Gastrocnemius medialis (tissue), 4 donors: Measurements from ENCODE around the gene RSBN1L. TPM values are rescaled to one million over a fixed set of nuclear protein-coding genes. Genes with fewer than 3 reads are reported as not detected.

Source experiments
- ATAC-seq, 2 donors: fragments of 150-250 bp; one replicate each; pipeline ENCODE4 v1.9.1; 2016
- DNase-seq, 2 donors: peaks; one replicate each; pipeline ENCODE4 v3.0.0-alpha.2; 2019
- H3K27ac ChIP-seq, 4 donors: fragments of 200-600 bp; sonication (generic); 1 replicate in 1 of 4; 2 replicates in 3 of 4; pipeline ENCODE4 v1.5.1; 2016 to 2018; ENCODE audit warnings: mild to moderate bottlenecking in 2 of 4, moderate library complexity in 1 of 4
- H3K27me3 ChIP-seq, 3 donors: fragments of 200-600 bp; sonication (generic) in 2 of 3; 1 replicate in 1 of 3; 2 replicates in 2 of 3; pipeline versions ENCODE4 v1.5.1 to v1.6.0; 2016 to 2019; ENCODE audit warnings: mild to moderate bottlenecking in 1 of 3, moderate library complexity in 1 of 3
- H3K36me3 ChIP-seq, 2 donors: fragments of 200-600 bp; sonication (generic) in 1 of 2; one replicate each; pipeline ENCODE4 v1.5.1; 2017 to 2018
- H3K4me1 ChIP-seq, 2 donors: fragments of 200-600 bp; sonication (generic) in 1 of 2; one replicate each; pipeline ENCODE4 v1.5.1; 2016 to 2017; ENCODE audit warnings: mild to moderate bottlenecking in 2 of 2
- H3K4me3 ChIP-seq, 4 donors: fragments of 200-600 bp; sonication (generic) in 3 of 4; 1 replicate in 1 of 4; 2 replicates in 3 of 4; pipeline ENCODE4 v1.5.1; 2016 to 2019; ENCODE audit warnings: mild to moderate bottlenecking in 2 of 4
- H3K9me3 ChIP-seq, 3 donors: fragments of 200-600 bp; sonication (generic) in 2 of 3; 1 replicate in 1 of 3; 2 replicates in 2 of 3; pipeline ENCODE4 v1.5.1; 2016 to 2019
- POLR2A ChIP-seq, 2 donors: fragments of 450-650 bp; IDR thresholded peaks; one replicate each; pipeline ENCODE4 v1.6.1; 2017; ENCODE audit warnings: antibody characterized with exemption in 2 of 2, mild to moderate bottlenecking in 2 of 2, moderate library complexity in 2 of 2
- in situ Hi-C, 4 donors: fragments of 200-750 bp; cut with MboI; loops; one replicate each; pipeline versions ENCODE4 v1.15.0 to v1.8.0; 2017; ENCODE audit warnings: low sequenced_read_pairs in 4 of 4
- intact Hi-C: fragments of 100-400 bp; cut with DNase I; formaldehyde crosslinking; loops from one replicate; pipeline ENCODE4 v1.15.1; 2023; ENCODE audit warnings: low total_unique reads
- total RNA-seq, 4 donors: library from RNA; depleted of rRNA; stranded (reverse); fragments of >200 nt; gene quantifications; one replicate each; pipeline versions ENCODE4 v1.1.0 to v1.2.3, GENCODE V29; 2016
- TF ChIP-seq, protein P1 (sequence below), 5 experiments: fragments of 450-650 bp in 3 of 5; fragments of 200-600 bp in 2 of 5; sonication (generic) in 2 of 5; IDR thresholded peaks in 4 of 5; conservative IDR thresholded peaks in 1 of 5; 1 replicate in 4 of 5; 2 replicates in 1 of 5; pipeline ENCODE4 v1.5.1; 2016 to 2019; ENCODE audit warnings: antibody characterized with exemption in 5 of 5, mild to moderate bottlenecking in 3 of 5, moderate library complexity in 3 of 5

RSBN1L gene
- total RNA-seq, 4 donors from 2014 or later, result 5.1 to 11.7 (median 8.7) TPM

DNA sequence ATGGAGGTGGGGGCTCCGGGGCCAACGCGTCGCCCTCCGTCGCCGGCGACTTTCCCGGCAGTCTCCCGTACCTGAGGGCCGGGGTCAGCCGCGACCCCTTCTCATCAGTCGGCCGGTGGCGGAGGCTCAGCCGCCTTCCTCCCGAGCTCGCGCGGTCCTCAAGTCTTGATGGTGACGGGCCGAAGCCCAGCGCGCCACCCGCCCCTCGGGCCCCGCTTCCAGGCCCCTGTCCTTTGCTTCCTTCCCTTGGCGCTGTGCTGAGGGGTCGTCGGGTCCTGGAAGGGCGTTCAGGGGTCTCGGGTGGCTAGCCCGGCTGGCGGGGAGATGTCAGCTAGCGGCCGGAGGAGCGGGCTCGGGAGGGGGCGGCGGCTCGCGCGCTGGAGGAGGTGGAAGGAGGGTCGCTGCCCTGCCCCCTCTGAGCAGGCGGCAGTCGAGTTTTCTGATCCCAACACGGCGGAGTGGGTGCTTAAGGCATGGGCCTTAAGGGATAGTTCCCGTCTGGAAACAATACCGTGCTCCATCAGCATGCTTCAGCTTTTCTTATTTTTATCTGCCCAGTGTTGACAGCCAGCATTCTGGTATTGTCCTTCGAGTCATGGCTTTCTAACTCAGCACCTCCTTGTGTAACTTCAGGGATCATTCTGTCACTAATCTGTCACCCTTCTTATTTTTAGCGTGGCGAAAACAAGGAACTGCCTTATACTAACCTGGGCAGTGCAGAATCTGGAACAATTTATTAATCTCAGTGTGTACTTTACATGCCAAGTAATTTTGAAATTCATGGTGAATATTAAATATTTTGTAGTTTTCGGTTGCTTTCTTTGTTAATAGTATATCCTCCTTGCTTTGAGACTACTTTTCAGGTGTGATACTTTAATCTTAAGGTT lies 103.1 kb downstream of the RSBN1L start:
- no peaks in the 10 kb centered on the region for H3K36me3 ChIP-seq
- peak; percentile 56 to 65 for DNase-seq
- ATAC-seq, result peak; percentile 69 to 72
- TF ChIP-seq, protein P1, sequence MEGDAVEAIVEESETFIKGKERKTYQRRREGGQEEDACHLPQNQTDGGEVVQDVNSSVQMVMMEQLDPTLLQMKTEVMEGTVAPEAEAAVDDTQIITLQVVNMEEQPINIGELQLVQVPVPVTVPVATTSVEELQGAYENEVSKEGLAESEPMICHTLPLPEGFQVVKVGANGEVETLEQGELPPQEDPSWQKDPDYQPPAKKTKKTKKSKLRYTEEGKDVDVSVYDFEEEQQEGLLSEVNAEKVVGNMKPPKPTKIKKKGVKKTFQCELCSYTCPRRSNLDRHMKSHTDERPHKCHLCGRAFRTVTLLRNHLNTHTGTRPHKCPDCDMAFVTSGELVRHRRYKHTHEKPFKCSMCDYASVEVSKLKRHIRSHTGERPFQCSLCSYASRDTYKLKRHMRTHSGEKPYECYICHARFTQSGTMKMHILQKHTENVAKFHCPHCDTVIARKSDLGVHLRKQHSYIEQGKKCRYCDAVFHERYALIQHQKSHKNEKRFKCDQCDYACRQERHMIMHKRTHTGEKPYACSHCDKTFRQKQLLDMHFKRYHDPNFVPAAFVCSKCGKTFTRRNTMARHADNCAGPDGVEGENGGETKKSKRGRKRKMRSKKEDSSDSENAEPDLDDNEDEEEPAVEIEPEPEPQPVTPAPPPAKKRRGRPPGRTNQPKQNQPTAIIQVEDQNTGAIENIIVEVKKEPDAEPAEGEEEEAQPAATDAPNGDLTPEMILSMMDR (IDR thresholded peaks at IDR 0.05 in 4 of 5, conservative IDR thresholded peaks at IDR 0.05 in 1 of 5), result no peak
- TF ChIP-seq POLR2A (IDR thresholded peaks at IDR 0.05), result peak; percentile 56 to 63
- H3K27ac ChIP-seq, result peak overlapping the region; percentile 98 to 99 (median 98)
- H3K27me3 ChIP-seq, result no peaks in the 10 kb centered on the region
- intact Hi-C loops (loop anchor here (2.0 to 10.0 kb wide), 5 partner anchors 88 to 1475 kb away; partner anchors contain the start of genes PTPN12 and RSBN1L), in situ Hi-C loops (loop anchor here in 1 of 4 donors (10.0 kb wide), 1 partner anchor 105 kb away; the partner anchor contains the start of gene RSBN1L)
- H3K9me3 ChIP-seq, result no peaks in the 10 kb centered on the region
- H3K4me3 ChIP-seq, result peak overlapping the region; percentile 86 to 93 (median 89)
- peaks cover 34 to 65% of the 10 kb centered on the region in 2 donors for H3K4me1 ChIP-seq

DNA sequence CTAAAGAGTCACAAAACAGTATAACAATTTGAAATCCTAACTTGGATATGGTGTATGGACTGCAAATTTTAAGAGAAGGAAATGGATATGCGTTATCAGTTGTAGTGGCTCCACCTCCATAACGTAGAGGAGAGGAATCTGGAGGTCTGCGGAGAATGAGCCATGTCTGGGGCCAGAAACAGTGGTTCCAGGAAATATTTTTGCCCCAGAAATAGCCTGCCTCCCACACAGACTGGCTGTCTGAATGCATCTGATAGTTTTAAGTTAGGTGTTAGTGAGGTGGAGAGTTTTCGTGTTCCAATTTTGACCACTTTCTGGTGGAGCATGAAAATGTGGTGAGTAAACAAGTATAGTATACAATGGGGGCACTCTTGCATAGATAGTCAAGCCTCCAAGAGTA lies 103.9 kb downstream of the RSBN1L start:
- H3K9me3 ChIP-seq, result no peaks in the 10 kb centered on the region
- peaks cover 27 to 60% of the 10 kb centered on the region in 2 donors for H3K4me1 ChIP-seq
- TF ChIP-seq POLR2A (IDR thresholded peaks at IDR 0.05), result no peak
- TF ChIP-seq, protein P1 (IDR thresholded peaks at IDR 0.05 in 4 of 5, conservative IDR thresholded peaks at IDR 0.05 in 1 of 5), result no peak
- DNase-seq (no peak), ATAC-seq (no peak)
- H3K27me3 ChIP-seq, result no peaks in the 10 kb centered on the region
- H3K27ac ChIP-seq, result peak overlapping the region; percentile 98 to 99 (median 98)
- intact Hi-C loops (loop anchor here (5.0 kb wide), 1 partner anchor 52 kb away; no protein-coding TSS in a partner anchor), in situ Hi-C loops (no loop called here)
- no peaks in the 10 kb centered on the region for H3K36me3 ChIP-seq
- peak overlapping the region; percentile 86 to 93 (median 89) for H3K4me3 ChIP-seq

- no peaks in the 10 kb centered on the region for H3K9me3 ChIP-seq
- peak overlapping the region in 1 of 4 donors; percentile 93 for H3K4me3 ChIP-seq
- no peak for TF ChIP-seq POLR2A (IDR thresholded peaks at IDR 0.05)
- TF ChIP-seq, protein P1 (IDR thresholded peaks at IDR 0.05 in 4 of 5, conservative IDR thresholded peaks at IDR 0.05 in 1 of 5), result no peak
- no peaks in the 10 kb centered on the region for H3K27me3 ChIP-seq
- ATAC-seq, result no peak
- H3K4me1 ChIP-seq, result peaks cover 23 to 54% of the 10 kb centered on the region in 2 donors
- no peaks in the 10 kb centered on the region for H3K36me3 ChIP-seq
- in situ Hi-C loops, result no loop called here
- DNase-seq, result no peak
- intact Hi-C loops, result loop anchor here (5.0 kb wide), 1 partner anchor 52 kb away; no protein-coding TSS in a partner anchor
- H3K27ac ChIP-seq, result peak overlapping the region; percentile 98 to 99 (median 98)
Observed at GRCh38 chr7:77800730-77801129, 104.5 kb downstream of the RSBN1L start.

- intact Hi-C loops, result loop anchor here (5.0 kb wide), 1 partner anchor 50 kb away; no protein-coding TSS in a partner anchor
- no peaks in the 10 kb centered on the region for H3K27me3 ChIP-seq
- ATAC-seq, result no peak
Observed at GRCh38 chr7:77802557-77803405, 106.5 kb downstream of the RSBN1L start.

More at GRCh38 chr7:77802557-77803405, 106.5 kb downstream of the RSBN1L start:
- H3K36me3 ChIP-seq, result no peaks in the 10 kb centered on the region
- in situ Hi-C loops, result no loop called here
- no peak for TF ChIP-seq POLR2A (IDR thresholded peaks at IDR 0.05)
- TF ChIP-seq, protein P1 (IDR thresholded peaks at IDR 0.05 in 4 of 5, conservative IDR thresholded peaks at IDR 0.05 in 1 of 5), result no peak
- H3K4me1 ChIP-seq, result peaks cover 6 to 36% of the 10 kb centered on the region in 2 donors
- no peak overlapping the region for H3K4me3 ChIP-seq
- peak overlapping the region in 3 of 4 donors; percentile 18 to 99 (median 45) for H3K27ac ChIP-seq
- no peak for DNase-seq
- H3K9me3 ChIP-seq, result no peaks in the 10 kb centered on the region
